Endodermal cell (in vitro differentiated cells): ENCODE results near the gene ZCCHC14. TPM values are rescaled to one million over a fixed set of nuclear protein-coding genes. Genes with fewer than 3 reads are reported as not detected.
"Not testable (repeated sequence)": the region's sequence is repeated elsewhere in the genome, so short reads cannot be mapped to it uniquely, and the experiment has no call there.

Experiments
- DNase-seq: peaks from one replicate; pipeline ENCODE4 v3.0.0-alpha.2; 2017
- H3K27ac ChIP-seq: 2 replicates; pipeline ENCODE4 v1.5.1; 2013; ENCODE audit warnings: mild to moderate bottlenecking, low read depth, low read length, moderate library complexity
- H3K27me3 ChIP-seq: 2 replicates; pipeline ENCODE4 v1.6.1; 2013; ENCODE audit warnings: mild to moderate bottlenecking, low read length, moderate library complexity; ENCODE audit not compliant: insufficient read depth, control insufficient read depth, poor library complexity, severe bottlenecking
- H3K36me3 ChIP-seq: 2 replicates; pipeline ENCODE4 v1.7.0; 2013; ENCODE audit warnings: mild to moderate bottlenecking, low read length, moderate library complexity; ENCODE audit not compliant: control insufficient read depth, insufficient read depth
- H3K4me1 ChIP-seq: one replicate; pipeline ENCODE4 v1.7.0; 2013; ENCODE audit warnings: low read length; ENCODE audit not compliant: control insufficient read depth, insufficient read depth
- H3K4me3 ChIP-seq: 2 replicates; pipeline ENCODE4 v1.5.1; 2013; ENCODE audit warnings: mild to moderate bottlenecking, low read length, moderate library complexity
- H3K9ac ChIP-seq: 2 replicates; pipeline ENCODE4 v1.6.1; 2013; ENCODE audit warnings: mild to moderate bottlenecking, low read length, moderate library complexity; ENCODE audit not compliant: poor library complexity, severe bottlenecking; ENCODE audit errors: extremely low read depth
- H3K9me3 ChIP-seq: 2 replicates; pipeline ENCODE4 v1.6.1; 2013; ENCODE audit warnings: mild to moderate bottlenecking, low read length, moderate library complexity; ENCODE audit not compliant: control insufficient read depth
- H3K27ac Mint-ChIP-seq: 2 replicates; pipeline ENCODE4 v1.8.0; 2020; ENCODE audit warnings: mixed read lengths
- H3K27me3 Mint-ChIP-seq: 2 replicates; pipeline ENCODE4 v1.8.0; 2021; ENCODE audit warnings: mild to moderate bottlenecking, mixed read lengths; ENCODE audit not compliant: insufficient read depth
- H3K36me3 Mint-ChIP-seq: 2 replicates; pipeline ENCODE4 v1.8.0; 2020; ENCODE audit warnings: low read depth, mixed read lengths
- H3K4me1 Mint-ChIP-seq: 2 replicates; pipeline ENCODE4 v1.8.0; 2020; ENCODE audit warnings: mixed read lengths
- H3K4me3 Mint-ChIP-seq: 2 replicates; pipeline ENCODE4 v1.8.0; 2020; ENCODE audit warnings: mild to moderate bottlenecking, moderate library complexity, mixed read lengths
- H3K9me3 Mint-ChIP-seq: 2 replicates; pipeline ENCODE4 v1.8.0; 2020; ENCODE audit warnings: mild to moderate bottlenecking, mixed read lengths
- WGBS, 2 experiments: methylation state at CpG; one replicate each; pipeline versions ENCODE4 v1.1.5 to v1.1.7; 2013; ENCODE audit warnings: missing lambda C conversion rate in 2 of 2, mixed read lengths in 1 of 2; ENCODE audit not compliant: insufficient coverage in 1 of 2, insufficient read length in 1 of 2; 5-methylcytosine and 5-hydroxymethylcytosine counted together
- total RNA-seq, 2 donors: library from RNA; stranded (reverse); fragmentation: NEBNext Ultra II Directional in 1 of 2; extraction: Animal tissue kit (Norgen Biotek cat#: 25700) in 1 of 2; gene quantifications; 2 replicates in 1 of 2; 3 replicates in 1 of 2; pipeline ENCODE4 v1.2.1, GENCODE V29; 2021
- TF ChIP-seq, protein P1 (sequence below): fragments of 200-600 bp; sonication (generic); conservative IDR thresholded peaks from 2 replicates; pipeline ENCODE4 v1.5.0; 2021; ENCODE audit warnings: antibody characterized with exemption, mild to moderate bottlenecking

The ZCCHC14 gene
- total RNA-seq, 2 donors from 2014 or later: 27.3 to 33.7 TPM

DNA sequence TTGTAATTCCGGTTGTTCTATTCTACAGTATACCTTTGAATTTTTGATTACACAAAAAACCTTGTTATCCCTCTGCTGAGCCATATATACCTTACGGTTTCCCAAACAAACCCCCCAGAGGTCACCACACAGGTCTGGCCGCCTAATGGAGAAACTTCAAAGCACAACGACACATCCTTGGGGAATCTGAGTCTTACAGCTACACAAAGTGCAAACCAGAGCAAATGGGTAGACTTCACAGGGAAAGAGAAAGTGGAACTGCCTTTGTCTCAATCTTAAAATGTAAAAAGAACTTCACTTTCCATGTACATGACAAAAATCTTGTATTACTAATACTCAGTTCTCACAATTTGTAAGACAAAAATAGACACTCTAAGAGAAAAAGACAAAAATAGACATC is 111.9 kb downstream of the ZCCHC14 start:
- H3K36me3 Mint-ChIP-seq: peaks cover 25% of the 10 kb centered on the region
- TF ChIP-seq, protein P1, sequence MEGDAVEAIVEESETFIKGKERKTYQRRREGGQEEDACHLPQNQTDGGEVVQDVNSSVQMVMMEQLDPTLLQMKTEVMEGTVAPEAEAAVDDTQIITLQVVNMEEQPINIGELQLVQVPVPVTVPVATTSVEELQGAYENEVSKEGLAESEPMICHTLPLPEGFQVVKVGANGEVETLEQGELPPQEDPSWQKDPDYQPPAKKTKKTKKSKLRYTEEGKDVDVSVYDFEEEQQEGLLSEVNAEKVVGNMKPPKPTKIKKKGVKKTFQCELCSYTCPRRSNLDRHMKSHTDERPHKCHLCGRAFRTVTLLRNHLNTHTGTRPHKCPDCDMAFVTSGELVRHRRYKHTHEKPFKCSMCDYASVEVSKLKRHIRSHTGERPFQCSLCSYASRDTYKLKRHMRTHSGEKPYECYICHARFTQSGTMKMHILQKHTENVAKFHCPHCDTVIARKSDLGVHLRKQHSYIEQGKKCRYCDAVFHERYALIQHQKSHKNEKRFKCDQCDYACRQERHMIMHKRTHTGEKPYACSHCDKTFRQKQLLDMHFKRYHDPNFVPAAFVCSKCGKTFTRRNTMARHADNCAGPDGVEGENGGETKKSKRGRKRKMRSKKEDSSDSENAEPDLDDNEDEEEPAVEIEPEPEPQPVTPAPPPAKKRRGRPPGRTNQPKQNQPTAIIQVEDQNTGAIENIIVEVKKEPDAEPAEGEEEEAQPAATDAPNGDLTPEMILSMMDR: no peak
- H3K27me3 Mint-ChIP-seq: no peaks in the 10 kb centered on the region
- H3K4me1 Mint-ChIP-seq: peaks cover 11% of the 10 kb centered on the region
- H3K27ac Mint-ChIP-seq: no peak overlapping the region
- Histone ChIP-seq H3K4me3 (no peak overlapping the region), H3K27ac (no peak overlapping the region), H3K9ac (no peak overlapping the region), H3K4me1 (no peaks in the 10 kb centered on the region), H3K27me3 (no peaks in the 10 kb centered on the region), H3K9me3 (peaks cover 5% of the 10 kb centered on the region), H3K36me3 (peaks cover 3% of the 10 kb centered on the region)
- no peak for DNase-seq
- 71 to 87% methylated on average over 1 to 4 of the region's 4 CpGs for WGBS, 2 experiments
- peaks cover 13% of the 10 kb centered on the region for H3K9me3 Mint-ChIP-seq
- no peak overlapping the region for H3K4me3 Mint-ChIP-seq

DNA sequence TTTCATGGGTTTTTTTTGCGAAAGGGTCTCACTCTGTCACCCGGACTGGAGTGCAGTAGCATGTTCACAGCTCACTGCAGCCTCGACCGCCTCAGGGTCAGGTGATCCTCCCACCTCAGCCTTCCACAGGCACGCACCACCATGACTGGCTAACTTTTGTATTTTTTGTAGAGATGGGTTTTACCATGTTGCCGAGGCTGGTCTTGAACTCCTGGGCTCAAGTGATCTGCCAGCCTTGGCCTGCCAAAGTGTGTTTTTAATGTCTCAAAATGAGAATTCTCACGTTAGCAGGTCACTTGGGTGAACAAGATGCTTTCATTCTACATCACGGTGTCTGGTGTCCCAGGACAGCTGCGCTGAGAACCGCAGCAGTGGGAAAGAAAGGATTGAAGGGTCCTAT is 112.4 kb downstream of the ZCCHC14 start:
- Histone ChIP-seq H3K9ac (no peak overlapping the region), H3K4me1 (no peaks in the 10 kb centered on the region), H3K9me3 (peaks cover 5% of the 10 kb centered on the region), H3K27ac (no peak overlapping the region), H3K36me3 (peaks cover 3% of the 10 kb centered on the region), H3K4me3 (no peak overlapping the region), H3K27me3 (no peaks in the 10 kb centered on the region)
- Mint-ChIP-seq H3K36me3 (peaks cover 25% of the 10 kb centered on the region), H3K27ac (no peak overlapping the region), H3K9me3 (peaks cover 13% of the 10 kb centered on the region), H3K27me3 (no peaks in the 10 kb centered on the region), H3K4me1 (peaks cover 11% of the 10 kb centered on the region), H3K4me3 (no peak overlapping the region)
- DNase-seq: no peak
- TF ChIP-seq, protein P1: no peak
- WGBS, 2 experiments: 93 to 96% methylated on average over 10 of the region's 10 CpGs

GRCh38 chr16:87379312-87379752 is 113.5 kb downstream of the ZCCHC14 start:
- not testable (repeated sequence) for DNase-seq, H3K4me1 ChIP-seq, H3K27me3 ChIP-seq, H3K4me3 ChIP-seq, H3K27ac ChIP-seq, H3K9ac ChIP-seq, H3K27ac Mint-ChIP-seq, H3K9me3 ChIP-seq, H3K27me3 Mint-ChIP-seq, H3K36me3 ChIP-seq, H3K4me3 Mint-ChIP-seq
- Mint-ChIP-seq H3K36me3 (peaks cover 25% of the 10 kb centered on the region), H3K4me1 (peaks cover 11% of the 10 kb centered on the region), H3K9me3 (peaks cover 13% of the 10 kb centered on the region)
- 94% methylated on average over 3 of the region's 3 CpGs; no CpG with 5 or more reads in 1 of the 2 experiments for WGBS, 2 experiments

GRCh38 chr16:87376660-87377059 is 116.2 kb downstream of the ZCCHC14 start:
- TF ChIP-seq, protein P1: no peak
- peaks cover 6% of the 10 kb centered on the region for H3K36me3 ChIP-seq
- Mint-ChIP-seq H3K4me3 (no peak overlapping the region), H3K9me3 (peaks cover 13% of the 10 kb centered on the region), H3K27ac (peak overlapping the region; percentile 66), H3K4me1 (peaks cover 5% of the 10 kb centered on the region), H3K36me3 (peaks cover 25% of the 10 kb centered on the region), H3K27me3 (no peaks in the 10 kb centered on the region)
- no peak overlapping the region for H3K4me3 ChIP-seq
- DNase-seq: no peak
- no peak overlapping the region for H3K27ac ChIP-seq
- no peaks in the 10 kb centered on the region for H3K4me1 ChIP-seq
- no peaks in the 10 kb centered on the region for H3K27me3 ChIP-seq
- H3K9ac ChIP-seq: no peak overlapping the region
- WGBS, 2 experiments: 89 to 100% methylated on average over 3 to 6 of the region's 6 CpGs
- H3K9me3 ChIP-seq: peaks cover 5% of the 10 kb centered on the region
